EL (cell line): ENCODE measurements around the gene NCOA1.
"Not testable (repeated sequence)": the region's sequence is repeated elsewhere in the genome, so short reads cannot be mapped to it uniquely, and the experiment has no call there.

Source experiments
- DNase-seq: peaks from one replicate; pipeline ENCODE4 v3.0.0-alpha.2; 2016

Gene NCOA1

GRCh38 chr2:24761866-24762265 is 270.8 kb downstream of the NCOA1 start:
- no peak for DNase-seq

GRCh38 chr2:24762518-24762917 is 271.5 kb downstream of the NCOA1 start:
- DNase-seq, result no peak

- DNase-seq, result no peak
Observed at GRCh38 chr2:24763843-24764242, 272.8 kb downstream of the NCOA1 start.

- DNase-seq, result no peak
Observed at GRCh38 chr2:24766609-24767008, 275.6 kb downstream of the NCOA1 start.

GRCh38 chr2:24768013-24768412 is 277.0 kb downstream of the NCOA1 start:
- DNase-seq, result no peak

- DNase-seq, result no peak
Observed at GRCh38 chr2:24768601-24769000, 277.5 kb downstream of the NCOA1 start.

- no peak for DNase-seq
Observed at GRCh38 chr2:24771061-24771460, 280.0 kb downstream of the NCOA1 start.

- no peak for DNase-seq
Observed at GRCh38 chr2:24771764-24772586, 280.9 kb downstream of the NCOA1 start.

GRCh38 chr2:24774373-24774772 is 283.3 kb downstream of the NCOA1 start:
- no peak for DNase-seq

- DNase-seq, result no peak
Observed at GRCh38 chr2:24779116-24779515, 288.1 kb downstream of the NCOA1 start.

- DNase-seq, result no peak
Observed at GRCh38 chr2:24783641-24784040, 292.6 kb downstream of the NCOA1 start.

- no peak for DNase-seq
Observed at GRCh38 chr2:24785671-24786321, 294.7 kb downstream of the NCOA1 start.

- no peak for DNase-seq
Observed at GRCh38 chr2:24787532-24787931, 296.5 kb downstream of the NCOA1 start.

GRCh38 chr2:24788816-24789215 is 297.8 kb downstream of the NCOA1 start:
- DNase-seq, result no peak

- DNase-seq, result no peak
Observed at GRCh38 chr2:24791452-24791851, 300.4 kb downstream of the NCOA1 start.

GRCh38 chr2:24792542-24792873 is 301.5 kb downstream of the NCOA1 start:
- DNase-seq, result no peak

GRCh38 chr2:24792874-24793760 is 302.1 kb downstream of the NCOA1 start, which contains the start of the genes CENPO and PTRHD1:
CENPO (plus strand) TSS chr2:24793425; CDS start chr2:24793920, 495 bp downstream.
PTRHD1 (minus strand) TSS chr2:24793391; CDS start chr2:24793377, 14 bp downstream.
- DNase-seq, result peak; percentile 97

GRCh38 chr2:24793761-24794435 is 302.8 kb downstream of the NCOA1 start:
- DNase-seq, result peak; percentile 49

- no peak for DNase-seq
Observed at GRCh38 chr2:24797644-24798043, 306.6 kb downstream of the NCOA1 start.

GRCh38 chr2:24800487-24800886 is 309.4 kb downstream of the NCOA1 start:
- not testable (repeated sequence) for DNase-seq

- not testable (repeated sequence) for DNase-seq
Observed at GRCh38 chr2:24805811-24806660, 315.0 kb downstream of the NCOA1 start.

- DNase-seq, result no peak
Observed at GRCh38 chr2:24806661-24807036, 315.6 kb downstream of the NCOA1 start.
